Measurements from ENCODE around the gene STARD7. TPM values are rescaled to one million over a fixed set of nuclear protein-coding genes. Genes with fewer than 3 reads are reported as not detected.
"Not testable (repeated sequence)": the region's sequence is repeated elsewhere in the genome, so short reads cannot be mapped to it uniquely, and the experiment has no call there.

Gene STARD7
- total RNA-seq, 4 donors from 2014 or later: 116 to 149 (median 125) TPM

DNA sequence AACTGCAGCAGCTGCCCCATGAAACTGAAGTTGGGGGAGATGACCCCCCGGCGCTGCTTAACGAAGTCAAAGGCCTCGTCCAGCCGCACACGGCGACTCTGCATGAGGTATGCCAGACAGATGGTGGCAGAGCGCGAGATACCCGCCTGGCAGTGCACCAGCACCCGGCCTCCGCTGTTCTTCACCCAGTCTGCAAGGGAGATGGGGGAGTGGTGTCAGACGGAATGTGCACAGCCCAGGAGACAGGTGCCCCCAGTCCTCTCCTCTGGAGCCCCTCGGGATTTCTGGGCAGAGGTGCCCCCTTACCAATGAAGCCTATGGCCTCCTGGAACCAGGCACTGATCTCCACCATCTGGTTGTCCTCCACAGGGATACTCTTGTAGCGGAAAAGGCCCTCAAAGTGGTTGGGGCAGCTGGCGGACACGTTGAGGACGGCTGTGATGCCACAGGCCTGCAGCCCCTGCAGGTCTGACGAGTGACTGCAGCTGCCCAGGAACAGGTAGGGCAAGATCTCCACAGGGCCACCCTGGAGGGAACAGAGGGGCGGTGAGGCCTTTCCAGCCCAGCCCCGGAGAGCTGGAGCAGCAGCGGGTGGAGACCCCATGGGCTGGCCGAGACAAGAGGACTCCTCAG lies 64.7 kb downstream of the STARD7 start:
- DNase-seq (ENCODE audit: low spot score): no peak
- TF ChIP-seq, protein P1, sequence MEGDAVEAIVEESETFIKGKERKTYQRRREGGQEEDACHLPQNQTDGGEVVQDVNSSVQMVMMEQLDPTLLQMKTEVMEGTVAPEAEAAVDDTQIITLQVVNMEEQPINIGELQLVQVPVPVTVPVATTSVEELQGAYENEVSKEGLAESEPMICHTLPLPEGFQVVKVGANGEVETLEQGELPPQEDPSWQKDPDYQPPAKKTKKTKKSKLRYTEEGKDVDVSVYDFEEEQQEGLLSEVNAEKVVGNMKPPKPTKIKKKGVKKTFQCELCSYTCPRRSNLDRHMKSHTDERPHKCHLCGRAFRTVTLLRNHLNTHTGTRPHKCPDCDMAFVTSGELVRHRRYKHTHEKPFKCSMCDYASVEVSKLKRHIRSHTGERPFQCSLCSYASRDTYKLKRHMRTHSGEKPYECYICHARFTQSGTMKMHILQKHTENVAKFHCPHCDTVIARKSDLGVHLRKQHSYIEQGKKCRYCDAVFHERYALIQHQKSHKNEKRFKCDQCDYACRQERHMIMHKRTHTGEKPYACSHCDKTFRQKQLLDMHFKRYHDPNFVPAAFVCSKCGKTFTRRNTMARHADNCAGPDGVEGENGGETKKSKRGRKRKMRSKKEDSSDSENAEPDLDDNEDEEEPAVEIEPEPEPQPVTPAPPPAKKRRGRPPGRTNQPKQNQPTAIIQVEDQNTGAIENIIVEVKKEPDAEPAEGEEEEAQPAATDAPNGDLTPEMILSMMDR (IDR thresholded peaks at IDR 0.05): no peak
- no peak for ATAC-seq (ENCODE audit: low FRiP score)

DNA sequence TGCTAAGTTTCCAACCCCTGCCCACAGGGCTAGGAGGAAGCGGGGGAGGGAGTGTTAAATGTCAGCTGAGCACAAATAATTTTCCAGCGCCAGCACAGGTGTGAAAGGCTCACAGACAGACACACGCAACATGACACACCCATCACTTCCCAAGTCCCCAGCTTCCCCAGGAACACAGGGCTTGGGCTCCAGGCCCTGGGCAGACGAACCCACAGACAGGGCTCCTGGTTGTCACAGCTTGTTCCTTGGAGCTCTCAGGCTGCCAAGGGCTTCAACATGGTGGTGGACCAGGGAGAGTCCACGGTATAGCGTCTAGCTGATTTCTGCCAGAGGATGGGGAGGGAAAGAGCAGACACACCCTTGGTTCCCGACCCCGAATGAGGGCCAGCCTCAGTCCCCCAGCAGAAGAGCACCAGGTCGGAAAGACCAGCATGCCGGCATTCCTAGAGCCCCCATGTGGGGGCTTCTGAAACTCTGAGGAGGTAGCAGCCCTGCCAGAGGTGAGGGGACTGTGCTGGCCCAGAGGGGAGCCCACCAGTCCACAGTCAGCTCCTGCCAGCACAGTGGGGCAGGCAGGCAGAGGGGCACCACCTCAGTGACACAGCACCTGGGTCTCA lies 65.3 kb downstream of the STARD7 start:
- TF ChIP-seq, protein P1 (IDR thresholded peaks at IDR 0.05): no peak
- no peak for DNase-seq (ENCODE audit: low spot score)
- no peak for ATAC-seq (ENCODE audit: low FRiP score)

DNA sequence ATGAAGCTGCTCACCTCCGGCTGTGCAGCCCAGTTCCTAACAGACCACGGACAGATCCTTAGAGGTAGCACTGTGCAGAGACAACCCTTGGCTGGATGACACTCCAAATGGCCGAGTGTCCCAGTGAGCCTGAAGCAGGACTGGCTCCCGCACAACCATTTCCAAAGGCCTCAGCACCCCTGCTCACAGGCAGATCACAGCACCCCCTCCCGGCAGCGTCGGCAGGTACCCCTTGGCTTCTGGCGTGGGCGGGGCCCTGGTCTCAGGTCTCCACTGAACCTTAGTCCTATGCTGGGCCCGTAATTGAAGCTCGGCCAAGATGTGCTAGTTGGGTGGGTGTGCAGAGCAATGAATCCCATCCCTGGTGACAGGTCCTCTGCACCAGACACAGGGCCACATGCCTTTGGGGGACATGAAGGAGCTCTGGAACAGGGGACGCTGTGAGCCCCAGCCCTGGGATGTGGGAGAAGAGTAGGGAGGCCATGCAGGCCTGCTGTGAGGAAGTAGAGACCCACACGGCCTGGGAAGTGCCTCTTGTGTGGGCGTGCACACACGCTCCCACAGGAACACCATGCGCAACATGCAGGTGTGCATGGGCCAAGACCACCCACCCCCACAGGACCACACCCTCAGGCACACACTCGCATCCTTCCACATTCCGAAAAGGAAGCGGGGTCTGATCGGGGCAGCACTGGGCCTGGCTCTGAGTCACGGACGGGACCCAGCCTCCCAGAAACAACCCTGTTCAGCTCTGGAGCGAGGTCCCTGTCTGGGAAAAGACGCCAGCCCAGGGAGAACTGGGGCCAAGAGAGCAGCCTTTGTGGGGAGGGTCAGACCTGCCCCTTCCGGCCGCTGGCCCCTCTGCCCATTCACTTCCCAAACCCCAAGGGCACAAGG lies 66.2 kb downstream of the STARD7 start:
- DNase-seq (ENCODE audit: low spot score) (no peak), ATAC-seq (ENCODE audit: low FRiP score) (no peak)

DNA sequence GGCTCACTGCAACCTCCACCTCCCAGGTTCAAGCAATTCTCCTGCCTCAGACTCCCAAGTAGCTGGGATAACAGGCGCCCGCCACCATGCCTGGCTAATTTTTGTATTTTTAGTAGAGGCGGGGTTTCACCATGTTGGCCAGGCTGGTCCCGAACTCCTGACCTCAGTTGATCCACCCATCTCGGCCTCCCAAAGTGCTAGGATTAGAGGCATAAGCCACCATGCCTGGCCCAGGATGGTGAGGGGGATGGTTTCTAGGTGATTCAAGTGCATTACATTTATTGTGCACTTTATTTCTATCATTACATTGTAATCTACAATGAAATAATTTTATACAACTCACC lies 67.0 kb downstream of the STARD7 start:
- not testable (repeated sequence) for DNase-seq (ENCODE audit: low spot score); ATAC-seq (ENCODE audit: low FRiP score)

More for the DNA sequence above, 66.2 kb downstream of the STARD7 start:
- TF ChIP-seq, protein P1 (IDR thresholded peaks at IDR 0.05): no peak

DNA sequence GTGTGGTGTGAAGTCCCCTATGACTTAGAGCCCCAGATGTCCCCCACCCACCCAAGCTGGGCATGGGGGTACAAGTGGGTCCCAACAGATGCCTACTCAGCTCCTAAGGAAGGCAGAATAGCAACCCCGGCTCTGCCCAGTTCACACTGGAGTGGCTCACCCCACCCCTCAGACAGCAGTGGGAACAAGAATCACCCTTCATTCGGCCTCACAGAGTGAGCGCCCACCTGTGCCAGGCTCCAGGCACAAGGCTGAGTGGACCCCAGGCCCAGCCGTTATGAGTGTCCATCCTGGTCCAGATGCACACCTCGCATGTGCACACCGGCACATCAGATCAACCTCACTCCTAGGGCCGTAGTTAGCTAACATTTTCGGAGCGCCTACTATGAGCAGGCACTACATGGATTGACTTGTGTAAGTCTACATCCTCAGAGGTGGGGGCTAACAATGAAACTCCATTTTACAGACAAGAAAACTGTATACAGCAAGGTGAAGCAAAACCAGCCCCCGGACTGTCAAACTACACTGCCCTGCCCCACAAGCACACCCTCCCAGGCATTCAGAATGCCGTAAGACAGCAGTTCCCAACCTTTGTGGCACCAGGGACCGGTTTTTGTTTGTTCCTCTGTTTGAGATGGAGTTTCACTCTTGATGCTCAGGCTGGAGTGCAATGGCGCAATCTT lies 67.5 kb downstream of the STARD7 start:
- TF ChIP-seq, protein P1 (IDR thresholded peaks at IDR 0.05): no peak
- ATAC-seq (ENCODE audit: low FRiP score) (no peak), DNase-seq (ENCODE audit: low spot score) (no peak)

DNA sequence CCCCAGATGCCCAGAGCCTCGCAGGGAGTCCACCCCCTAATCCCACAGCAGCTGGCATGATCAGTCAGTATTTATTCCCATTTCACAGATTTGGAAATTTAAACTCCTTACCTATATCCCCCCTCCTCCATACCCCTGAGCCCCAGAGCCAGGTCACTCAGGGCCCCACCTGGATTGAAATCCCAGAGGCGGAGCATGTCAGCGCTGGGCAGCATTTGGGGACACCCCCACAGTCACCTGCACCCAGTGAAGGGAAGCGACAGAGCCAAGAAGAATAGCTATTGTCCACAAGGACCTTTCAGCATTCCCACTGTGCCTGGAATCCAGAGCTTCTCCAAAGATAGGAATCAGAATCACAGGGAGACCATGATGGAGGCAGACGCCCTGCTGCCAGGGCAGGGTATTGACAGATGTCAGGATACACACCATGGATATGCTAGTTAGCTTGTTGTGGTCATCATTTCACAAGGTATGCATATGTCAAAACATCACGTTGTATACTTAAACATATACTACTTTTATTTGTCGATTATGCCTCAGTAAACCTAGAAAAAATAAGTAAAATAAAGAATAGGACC lies 69.4 kb downstream of the STARD7 start:
- TF ChIP-seq, protein P1 (IDR thresholded peaks at IDR 0.05): no peak
- DNase-seq (ENCODE audit: low spot score): no peak
- no peak for ATAC-seq (ENCODE audit: low FRiP score)

All from omental fat pad (tissue), 4 donors.